Mesothelial cell of epicardium (in vitro differentiated cells): ENCODE data around the gene APH1B. TPM values are rescaled to one million over a fixed set of nuclear protein-coding genes. Genes with fewer than 3 reads are reported as not detected.

Experiments used
- DNase-seq, 2 experiments: peaks; one replicate each; pipeline ENCODE4 v3.0.0; 2021; ENCODE audit warnings: low spot score in 2 of 2; ENCODE audit not compliant: unreplicated experiment in 2 of 2
- H3K27ac Mint-ChIP-seq: 2 replicates; pipeline ENCODE4 v1.8.0; 2021; ENCODE audit warnings: mixed read lengths
- H3K27me3 Mint-ChIP-seq: 2 replicates; pipeline ENCODE4 v1.8.0; 2021; ENCODE audit warnings: low read depth, mixed read lengths
- H3K36me3 Mint-ChIP-seq: 2 replicates; pipeline ENCODE4 v1.8.0; 2021; ENCODE audit warnings: mixed read lengths
- H3K4me1 Mint-ChIP-seq: 2 replicates; pipeline ENCODE4 v1.8.0; 2021; ENCODE audit warnings: mixed read lengths
- H3K4me3 Mint-ChIP-seq: 2 replicates; pipeline ENCODE4 v1.8.0; 2021; ENCODE audit warnings: mild to moderate bottlenecking, moderate library complexity, mixed read lengths
- H3K9me3 Mint-ChIP-seq: 2 replicates; pipeline ENCODE4 v1.8.0; 2021; ENCODE audit warnings: mixed read lengths
- total RNA-seq: library from RNA; stranded (reverse); gene quantifications from 3 replicates; pipeline ENCODE4 v1.2.1, GENCODE V29; 2021
- TF ChIP-seq, protein P1 (sequence below): fragments of 200-600 bp; sonication (generic); IDR thresholded peaks from one replicate; pipeline ENCODE4 v1.5.0; 2021; ENCODE audit warnings: antibody characterized with exemption; ENCODE audit not compliant: unreplicated experiment

APH1B gene
- total RNA-seq, 1 donor from 2014 or later, result 21.9 TPM

- DNase-seq, result no peak
- no peaks in the 10 kb centered on the region for H3K36me3 Mint-ChIP-seq
- H3K9me3 Mint-ChIP-seq, result no peaks in the 10 kb centered on the region
- no peaks in the 10 kb centered on the region for H3K27me3 Mint-ChIP-seq
- peaks cover 9% of the 10 kb centered on the region for H3K4me1 Mint-ChIP-seq
- TF ChIP-seq, protein P1, sequence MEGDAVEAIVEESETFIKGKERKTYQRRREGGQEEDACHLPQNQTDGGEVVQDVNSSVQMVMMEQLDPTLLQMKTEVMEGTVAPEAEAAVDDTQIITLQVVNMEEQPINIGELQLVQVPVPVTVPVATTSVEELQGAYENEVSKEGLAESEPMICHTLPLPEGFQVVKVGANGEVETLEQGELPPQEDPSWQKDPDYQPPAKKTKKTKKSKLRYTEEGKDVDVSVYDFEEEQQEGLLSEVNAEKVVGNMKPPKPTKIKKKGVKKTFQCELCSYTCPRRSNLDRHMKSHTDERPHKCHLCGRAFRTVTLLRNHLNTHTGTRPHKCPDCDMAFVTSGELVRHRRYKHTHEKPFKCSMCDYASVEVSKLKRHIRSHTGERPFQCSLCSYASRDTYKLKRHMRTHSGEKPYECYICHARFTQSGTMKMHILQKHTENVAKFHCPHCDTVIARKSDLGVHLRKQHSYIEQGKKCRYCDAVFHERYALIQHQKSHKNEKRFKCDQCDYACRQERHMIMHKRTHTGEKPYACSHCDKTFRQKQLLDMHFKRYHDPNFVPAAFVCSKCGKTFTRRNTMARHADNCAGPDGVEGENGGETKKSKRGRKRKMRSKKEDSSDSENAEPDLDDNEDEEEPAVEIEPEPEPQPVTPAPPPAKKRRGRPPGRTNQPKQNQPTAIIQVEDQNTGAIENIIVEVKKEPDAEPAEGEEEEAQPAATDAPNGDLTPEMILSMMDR, result no peak
- no peak overlapping the region for H3K27ac Mint-ChIP-seq
- no peak overlapping the region for H3K4me3 Mint-ChIP-seq
Observed at GRCh38 chr15:63331456-63331855, 54.1 kb downstream of the APH1B start.

- TF ChIP-seq, protein P1, result no peak
- H3K27ac Mint-ChIP-seq, result no peak overlapping the region
- DNase-seq, result no peak
Observed at GRCh38 chr15:63332367-63333124, 55.1 kb downstream of the APH1B start.

GRCh38 chr15:63334821-63335220, 57.4 kb downstream of the APH1B start:
- Mint-ChIP-seq H3K27ac (no peak overlapping the region), H3K4me1 (peaks cover 9% of the 10 kb centered on the region), H3K9me3 (no peaks in the 10 kb centered on the region), H3K36me3 (no peaks in the 10 kb centered on the region), H3K27me3 (peaks cover 10% of the 10 kb centered on the region), H3K4me3 (no peak overlapping the region)
- DNase-seq, result no peak
- TF ChIP-seq, protein P1, result no peak

More at GRCh38 chr15:63332367-63333124, 55.1 kb downstream of the APH1B start:
- no peaks in the 10 kb centered on the region for H3K36me3 Mint-ChIP-seq
- peaks cover 9% of the 10 kb centered on the region for H3K4me1 Mint-ChIP-seq
- H3K4me3 Mint-ChIP-seq, result no peak overlapping the region
- no peaks in the 10 kb centered on the region for H3K9me3 Mint-ChIP-seq
- no peaks in the 10 kb centered on the region for H3K27me3 Mint-ChIP-seq

DNA sequence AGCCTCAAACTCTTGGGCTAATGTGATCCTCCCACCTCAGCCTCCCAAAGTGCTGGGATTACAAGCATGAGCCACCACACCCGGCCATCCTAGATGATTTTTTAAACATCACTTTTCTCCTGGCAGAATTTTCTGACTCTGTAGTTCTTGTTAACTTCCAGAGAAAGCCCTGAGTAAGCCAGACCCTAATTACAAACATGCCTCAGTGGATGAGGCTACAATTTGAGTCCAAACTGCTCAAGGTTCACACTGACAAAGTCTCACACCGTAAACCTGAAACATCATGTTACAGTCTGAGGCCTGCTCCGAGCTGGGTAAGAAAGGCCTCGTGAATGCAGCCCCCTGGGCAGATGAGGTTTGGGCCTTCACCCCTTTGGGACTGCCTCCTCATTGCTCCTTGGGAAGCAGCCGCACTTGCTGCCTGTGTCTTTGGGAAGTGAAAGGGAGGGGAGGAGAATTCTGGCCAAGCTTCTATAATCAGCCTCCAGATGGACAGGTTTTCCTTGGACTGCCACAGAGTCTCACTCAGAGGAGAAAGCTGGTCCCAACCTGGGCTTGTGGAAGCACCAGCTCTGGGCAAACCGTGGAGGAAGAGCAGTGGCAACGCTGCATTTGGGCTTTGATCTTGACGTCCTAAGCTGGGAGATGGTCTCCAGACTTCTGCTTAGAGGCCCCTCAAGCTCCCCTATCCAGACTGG, 58.3 kb downstream of the APH1B start:
- DNase-seq, result no peak

DNA sequence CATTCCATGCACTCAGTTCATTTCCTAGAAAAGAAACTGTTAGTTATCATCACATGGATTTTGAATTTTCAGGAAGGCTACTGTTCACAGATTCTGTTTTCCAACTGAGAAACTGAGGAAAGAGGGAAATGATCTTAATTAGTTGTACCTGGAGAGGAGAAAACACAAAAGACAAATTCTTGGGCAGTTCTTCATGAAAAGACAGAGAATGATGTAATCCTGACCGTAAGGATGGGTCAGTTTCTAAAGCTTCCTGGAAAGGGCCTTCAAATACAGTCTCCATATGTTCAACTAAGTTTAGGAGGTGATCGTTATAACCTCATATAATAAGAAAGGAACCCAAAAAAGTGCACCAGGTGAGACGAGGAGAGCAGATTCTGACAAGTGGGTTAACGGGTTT, 59.6 kb downstream of the APH1B start:
- TF ChIP-seq, protein P1, result no peak
- Mint-ChIP-seq H3K27ac (no peak overlapping the region), H3K36me3 (no peaks in the 10 kb centered on the region), H3K27me3 (peaks cover 23% of the 10 kb centered on the region), H3K4me3 (no peak overlapping the region), H3K9me3 (no peaks in the 10 kb centered on the region), H3K4me1 (peaks cover 6% of the 10 kb centered on the region)
- no peak for DNase-seq

More for the DNA sequence above, 58.3 kb downstream of the APH1B start:
- Mint-ChIP-seq H3K27me3 (peaks cover 18% of the 10 kb centered on the region), H3K27ac (no peak overlapping the region), H3K36me3 (no peaks in the 10 kb centered on the region), H3K9me3 (no peaks in the 10 kb centered on the region), H3K4me3 (no peak overlapping the region), H3K4me1 (peaks cover 9% of the 10 kb centered on the region)
- TF ChIP-seq, protein P1, result no peak
